PC-3 (cell line): ENCODE measurements around the gene COA1. TPM values are rescaled to one million over a fixed set of nuclear protein-coding genes. Genes with fewer than 3 reads are reported as not detected.
A peak's percentile ranks its signal among the peaks of the same experiment; 100 is the strongest.
"Not testable (repeated sequence)": the region's sequence is repeated elsewhere in the genome, so short reads cannot be mapped to it uniquely, and the experiment has no call there.

Source experiments
- ATAC-seq: fragments of 200-7000 bp; cut with Tn5 transposase; 2 replicates; pipeline ENCODE4 v1.9.1; 2020; ENCODE audit warnings: mild to moderate bottlenecking, moderate library complexity
- BruUV-seq: library from RNA; stranded (reverse); fragments of 400-500 nt; replicated peaks from 2 replicates; lab custom pipeline; 2021; lab: Mats Ljungman, UMichigan
- CTCF ChIA-PET: fragments of 300-600 bp; sonication (Branson Sonifier 250); formaldehyde crosslinking; loops from one replicate; lab custom pipeline; 2022; ENCODE audit warnings: antibody characterized with exemption; lab: Charles Lee
- POLR2A ChIA-PET: fragments of 300-600 bp; sonication (Branson Sonifier 250); formaldehyde crosslinking; loops from one replicate; lab custom pipeline; 2022; ENCODE audit warnings: antibody characterized with exemption; ENCODE audit not compliant: unreplicated experiment; lab: Charles Lee
- DNase-seq: peaks from one replicate; pipeline ENCODE4 v3.0.0-alpha.2; 2015
- H2AFZ ChIP-seq: fragments of 300-600 bp; sonication (generic); 2 replicates; pipeline ENCODE4 v1.6.0; 2016; ENCODE audit warnings: antibody characterized with exemption, low read length
- H3F3A ChIP-seq: fragments of 300-600 bp; sonication (generic); one replicate; pipeline ENCODE4 v1.6.0; 2017; ENCODE audit warnings: antibody characterized with exemption, low read length, control low read depth, mild to moderate bottlenecking; ENCODE audit not compliant: unreplicated experiment
- H3K27ac ChIP-seq: fragments of 300-600 bp; sonication (generic); 2 replicates; pipeline ENCODE4 v1.5.1; 2016; ENCODE audit warnings: mild to moderate bottlenecking, low read length
- H3K27me3 ChIP-seq: fragments of 300-600 bp; sonication (generic); 2 replicates; pipeline ENCODE4 v1.6.1; 2016; ENCODE audit warnings: low read length, mixed read lengths
- H3K36me3 ChIP-seq: fragments of 300-600 bp; sonication (generic); 2 replicates; pipeline ENCODE4 v1.6.1; 2016; ENCODE audit warnings: low read depth, mixed run types, low read length, mixed read lengths
- H3K4me1 ChIP-seq: fragments of 300-600 bp; sonication (generic); 2 replicates; pipeline ENCODE4 v1.5.1; 2016; ENCODE audit warnings: low read length; ENCODE audit not compliant: insufficient read depth
- H3K4me2 ChIP-seq: fragments of 300-600 bp; sonication (generic); 2 replicates; pipeline ENCODE4 v1.6.0; 2016; ENCODE audit warnings: low read length
- H3K4me3 ChIP-seq: fragments of 300-600 bp; sonication (generic); 2 replicates; pipeline ENCODE4 v1.5.1; 2016; ENCODE audit warnings: mild to moderate bottlenecking, low read length, mixed read lengths
- H3K79me2 ChIP-seq: fragments of 300-600 bp; sonication (generic); 2 replicates; pipeline ENCODE4 v1.6.1; 2017; ENCODE audit warnings: low read length, mixed read lengths
- H3K9ac ChIP-seq: fragments of 300-600 bp; sonication (generic); 2 replicates; pipeline ENCODE4 v1.6.0; 2016; ENCODE audit warnings: mild to moderate bottlenecking, low read length
- H3K9me2 ChIP-seq: fragments of 300-600 bp; sonication (generic); replicated peaks from 2 replicates; pipeline ENCODE4 v1.6.1; 2016; ENCODE audit warnings: mixed run types, low read length, mixed read lengths
- H3K9me3 ChIP-seq: fragments of 300-600 bp; sonication (generic); 2 replicates; pipeline ENCODE4 v1.6.1; 2016; ENCODE audit warnings: low read length, mixed read lengths
- H4K20me1 ChIP-seq: fragments of 300-600 bp; sonication (generic); 2 replicates; pipeline ENCODE4 v1.6.1; 2016; ENCODE audit warnings: low read length, mixed read lengths
- CTCF ChIP-seq: fragments of 300-600 bp; sonication (generic); conservative IDR thresholded peaks from 2 replicates; pipeline ENCODE4 v1.5.1; 2017; ENCODE audit warnings: antibody characterized with exemption, low read depth, mild to moderate bottlenecking, low read length
- EZH2 ChIP-seq: fragments of 300-600 bp; sonication (generic); IDR thresholded peaks from one replicate; pipeline ENCODE4 v1.6.1; 2017; ENCODE audit warnings: antibody characterized with exemption, mild to moderate bottlenecking, low read length; ENCODE audit not compliant: unreplicated experiment
- EZH2phosphoT487 ChIP-seq: fragments of 300-600 bp; sonication (generic); IDR thresholded peaks from 2 replicates; pipeline ENCODE4 v1.6.1; 2018; ENCODE audit warnings: mild to moderate bottlenecking, antibody characterized with exemption, low read length, borderline replicate concordance
- intact Hi-C: fragments of 100-400 bp; cut with micrococcal nuclease; formaldehyde crosslinking; loops from 2 replicates; pipeline ENCODE4 v1.9.0; 2023
- total RNA-seq: library from RNA; depleted of rRNA; stranded (reverse); fragments of >200 nt; gene quantifications from 2 replicates; pipeline ENCODE4 v1.2.3, GENCODE V29; 2014

The COA1 gene
- total RNA-seq, 1 experiment from 2014 or later, result 82.0 TPM

- Histone ChIP-seq H3K4me1 (peaks cover 16% of the 10 kb centered on the region; the same call in 1 of the 2 replicates), H3K79me2 (peaks cover 29% of the 10 kb centered on the region)
- H3K27me3 ChIP-seq, H3F3A ChIP-seq, H4K20me1 ChIP-seq, H3K36me3 ChIP-seq, POLR2A ChIA-PET, H3K9me3 ChIP-seq, H3K9ac ChIP-seq, H3K4me2 ChIP-seq, ATAC-seq, DNase-seq, H2AFZ ChIP-seq, intact Hi-C loops, BruUV-seq, H3K27ac ChIP-seq, CTCF ChIA-PET, H3K4me3 ChIP-seq, H3K9me2 ChIP-seq: not testable (repeated sequence)
These were observed 2.2 kb upstream of the COA1 start for GRCh38 chr7:43731494-43731893.

GRCh38 chr7:43729924-43730248 is 563 bp upstream of the COA1 start:
- Histone ChIP-seq H4K20me1 (peaks cover 12% of the 10 kb centered on the region; the same call in 1 of the 2 replicates), H3K4me3 (peak overlapping the region; percentile 95), H3K9me2 (no peaks in the 10 kb centered on the region), H3K4me1 (peaks cover 18% of the 10 kb centered on the region; the same call in 1 of the 2 replicates), H3K27me3 (no peaks in the 10 kb centered on the region), H3K36me3 (no peaks in the 10 kb centered on the region), H3K9me3 (no peaks in the 10 kb centered on the region), H2AFZ (peak overlapping the region; percentile 97), H3K4me2 (peak overlapping the region; percentile 84), H3K79me2 (peaks cover 45% of the 10 kb centered on the region), H3K27ac (peak overlapping the region; percentile 53), H3F3A (no peaks in the 10 kb centered on the region), H3K9ac (peak overlapping the region; percentile 94)
- TF ChIP-seq CTCF (no peak), EZH2 (no peak), EZH2phosphoT487 (no peak)
- ATAC-seq, result peak; percentile 3; the same call in 1 of the 2 replicates
- POLR2A ChIA-PET, result interaction anchor here (0.6 to 1.0 kb wide), 3 partner anchors 95 to 147 kb away, joined by 3 to 6 read pairs (median 5); partner anchors contain the start of gene STK17A
- TSS peak; percentile 93 for BruUV-seq
- DNase-seq, result no peak
- intact Hi-C loops, result loop anchor here (1.0 to 10.0 kb wide), 4 partner anchors 35 to 795 kb away; partner anchors contain the start of genes MRPL32 and PSMA2
- CTCF ChIA-PET, result interaction anchor here (0.6 to 0.9 kb wide), 3 partner anchors 70 to 147 kb away, joined by 3 read pairs; partner anchors contain the start of gene STK17A

- no peaks in the 10 kb centered on the region for H3K9me3 ChIP-seq
- ChIA-PET POLR2A (no interaction called here), CTCF (no interaction called here)
- TF ChIP-seq CTCF, result no peak
- no peak for TF ChIP-seq EZH2phosphoT487
- TF ChIP-seq EZH2, result no peak
- intact Hi-C loops, result loop anchor here (10.0 kb wide), 1 partner anchor 793 kb away; the partner anchor contains the start of genes MRPL32 and PSMA2
- H3K79me2 ChIP-seq, result peaks cover 69% of the 10 kb centered on the region
- no peak overlapping the region for H3K9ac ChIP-seq
- no TSS peak for BruUV-seq
- no peak overlapping the region for H3K27ac ChIP-seq
- H3F3A ChIP-seq, result no peaks in the 10 kb centered on the region
- peak overlapping the region; percentile 84 for H3K4me2 ChIP-seq
- ATAC-seq (no peak), DNase-seq (no peak)
- H3K27me3 ChIP-seq, result no peaks in the 10 kb centered on the region
- H2AFZ ChIP-seq, result no peak overlapping the region
- peaks cover 12% of the 10 kb centered on the region; the same call in 1 of the 2 replicates for H4K20me1 ChIP-seq
- peaks cover 18% of the 10 kb centered on the region; the same call in 1 of the 2 replicates for H3K4me1 ChIP-seq
- no peaks in the 10 kb centered on the region for H3K9me2 ChIP-seq
- H3K36me3 ChIP-seq, result no peaks in the 10 kb centered on the region
- peak overlapping the region; percentile 95 for H3K4me3 ChIP-seq
These were observed 1.8 kb downstream of the COA1 start for GRCh38 chr7:43727494-43727893.
